H1 (cell line): ENCODE data around the gene POLR2I. TPM values are rescaled to one million over a fixed set of nuclear protein-coding genes. Genes with fewer than 3 reads are reported as not detected.

Experiments used
- BRCA1 ChIP-seq: IDR thresholded peaks from 2 replicates; pipeline ENCODE4 v1.6.1; 2012; ENCODE audit warnings: low read depth, low read length, improper control_type of control experiment
- CBX8 ChIP-seq: fragments of 300-800, 300-1000 bp; sonication (generic); IDR thresholded peaks from 2 replicates; pipeline ENCODE4 v1.7.1; 2016; ENCODE audit warnings: low read depth, low read length, borderline replicate concordance
- CHD7 ChIP-seq: fragments of 300-600 bp; sonication (generic); IDR thresholded peaks from 2 replicates; pipeline ENCODE4 v1.7.1; 2012; ENCODE audit warnings: low read length, moderate library complexity, mild to moderate bottlenecking, inconsistent platforms; ENCODE audit not compliant: insufficient replicate concordance
- CTBP2 ChIP-seq: IDR thresholded peaks from 2 replicates; pipeline ENCODE4 v1.7.0; 2011; ENCODE audit warnings: borderline replicate concordance, mild to moderate bottlenecking, moderate library complexity, mixed read lengths, low read length; ENCODE audit not compliant: insufficient read depth, insufficient read length
- HDAC2 ChIP-seq, 2 experiments: fragments of 300-600 bp in 1 of 2; sonication (generic) in 1 of 2; IDR thresholded peaks; 2 replicates each; pipeline ENCODE4 v1.6.1; 2011 to 2012; ENCODE audit warnings: low read depth in 2 of 2, low read length in 2 of 2, mild to moderate bottlenecking in 2 of 2, moderate library complexity in 2 of 2, borderline replicate concordance in 1 of 2, inconsistent platforms in 1 of 2
- MAX ChIP-seq: IDR thresholded peaks from 2 replicates; pipeline ENCODE4 v1.6.1; 2012; ENCODE audit warnings: inconsistent platforms
- PHF8 ChIP-seq: fragments of 200-600 bp; sonication (generic); conservative IDR thresholded peaks from 2 replicates; pipeline ENCODE4 v1.7.1; 2012; ENCODE audit warnings: low read depth, mild to moderate bottlenecking, inconsistent platforms, low read length, moderate library complexity
- POLR2AphosphoS5 ChIP-seq: IDR thresholded peaks from 2 replicates; pipeline ENCODE4 v1.6.1; 2011; ENCODE audit warnings: low read depth, low read length
- SRF ChIP-seq: IDR thresholded peaks from 2 replicates; pipeline ENCODE4 v1.6.1; 2011; ENCODE audit warnings: mild to moderate bottlenecking, low read depth, low read length, moderate library complexity
- ZNF274 ChIP-seq: IDR thresholded peaks from 2 replicates; pipeline ENCODE4 v1.7.0; 2012; ENCODE audit warnings: low read length, borderline replicate concordance; ENCODE audit errors: extremely low read depth
- polyA plus RNA-seq, 7 experiments: library from polyadenylated mRNA; depleted of rRNA in 3 of 7; stranded (reverse) in 5 of 7; unstranded in 2 of 7; fragments of >200 nt in 5 of 7; fragments of 200-250 nt in 2 of 7; gene quantifications; 1 replicate in 5 of 7; 2 replicates in 1 of 7; 4 replicates in 1 of 7; pipeline versions ENCODE4 v1.2.1 to v1.2.3, GENCODE V29; 2011 to 2013; ENCODE audit warnings: missing spikeins in 2 of 7, mixed read lengths in 2 of 7
- total RNA-seq: library from RNA; stranded (reverse); fragmentation: NEBNext Ultra II Directional; extraction: Animal tissue kit (Norgen Biotek cat#: 25700); gene quantifications from 2 replicates; pipeline ENCODE4 v1.2.1, GENCODE V29; 2021

Gene POLR2I
- total and polyA plus RNA-seq, 2 of the 8 experiments (the other 6 are each of a cell fraction or from before 2014, with no cell fraction given): 143 to 150 TPM

- TF ChIP-seq CHD7 (no peak), CBX8 (no peak), ZNF274 (no peak), HDAC2 (IDR thresholded peaks at IDR 0.05; ENCODE audit: borderline replicate concordance in 1 of 2, low read depth in 2 of 2, low read length in 2 of 2) (no peak), BRCA1 (no peak), CTBP2 (no peak), PHF8 (no peak), MAX (no peak), SRF (no peak), POLR2AphosphoS5 (no peak)
These were observed 37.3 kb upstream of the POLR2I start (continued) for GRCh38 chr19:36152019-36152351.
